ENCODE measurements around the gene SPTBN1.

The SPTBN1 gene

GRCh38 chr2:54624591-54625071 is 168.5 kb downstream of the SPTBN1 start:
- in situ Hi-C loops (cut with MboI; ENCODE audit: low sequenced_read_pairs) = no loop called here

GRCh38 chr2:54626131-54626530 is 170.0 kb downstream of the SPTBN1 start:
- in situ Hi-C loops (cut with MboI; ENCODE audit: low sequenced_read_pairs) = no loop called here

- in situ Hi-C loops (cut with MboI; ENCODE audit: low sequenced_read_pairs) = no loop called here
Observed at GRCh38 chr2:54626884-54627283, 170.8 kb downstream of the SPTBN1 start.

- in situ Hi-C loops (cut with MboI; ENCODE audit: low sequenced_read_pairs) = no loop called here
Observed at GRCh38 chr2:54627973-54628372, 171.8 kb downstream of the SPTBN1 start.

- in situ Hi-C loops (cut with MboI; ENCODE audit: low sequenced_read_pairs) = no loop called here
Observed at GRCh38 chr2:54628418-54628817, 172.3 kb downstream of the SPTBN1 start.

GRCh38 chr2:54628957-54629356 is 172.8 kb downstream of the SPTBN1 start:
- in situ Hi-C loops (cut with MboI; ENCODE audit: low sequenced_read_pairs) = no loop called here

- in situ Hi-C loops (cut with MboI; ENCODE audit: low sequenced_read_pairs) = no loop called here
Observed at GRCh38 chr2:54629390-54629789, 173.3 kb downstream of the SPTBN1 start.

GRCh38 chr2:54629914-54630857 is 174.1 kb downstream of the SPTBN1 start:
- in situ Hi-C loops (cut with MboI; ENCODE audit: low sequenced_read_pairs) = no loop called here

GRCh38 chr2:54630858-54631497 is 174.9 kb downstream of the SPTBN1 start:
- in situ Hi-C loops (cut with MboI; ENCODE audit: low sequenced_read_pairs) = no loop called here

- in situ Hi-C loops (cut with MboI; ENCODE audit: low sequenced_read_pairs) = no loop called here
Observed at GRCh38 chr2:54631755-54632154, 175.6 kb downstream of the SPTBN1 start.

GRCh38 chr2:54632733-54633692 is 176.9 kb downstream of the SPTBN1 start:
- in situ Hi-C loops (cut with MboI; ENCODE audit: low sequenced_read_pairs) = no loop called here

- in situ Hi-C loops (cut with MboI; ENCODE audit: low sequenced_read_pairs) = no loop called here
Observed at GRCh38 chr2:54634021-54634420, 177.9 kb downstream of the SPTBN1 start.

- in situ Hi-C loops (cut with MboI; ENCODE audit: low sequenced_read_pairs) = no loop called here
Observed at GRCh38 chr2:54634564-54635511, 178.7 kb downstream of the SPTBN1 start.

- in situ Hi-C loops (cut with MboI; ENCODE audit: low sequenced_read_pairs) = no loop called here
Observed at GRCh38 chr2:54635554-54636152, 179.5 kb downstream of the SPTBN1 start.

- in situ Hi-C loops (cut with MboI; ENCODE audit: low sequenced_read_pairs) = no loop called here
Observed at GRCh38 chr2:54636415-54637139, 180.4 kb downstream of the SPTBN1 start.

- in situ Hi-C loops (cut with MboI; ENCODE audit: low sequenced_read_pairs) = no loop called here
Observed at GRCh38 chr2:54638103-54638502, 182.0 kb downstream of the SPTBN1 start.

- in situ Hi-C loops (cut with MboI; ENCODE audit: low sequenced_read_pairs) = no loop called here
Observed at GRCh38 chr2:54638774-54639187, 182.7 kb downstream of the SPTBN1 start.

GRCh38 chr2:54639609-54640008 is 183.5 kb downstream of the SPTBN1 start:
- in situ Hi-C loops (cut with MboI; ENCODE audit: low sequenced_read_pairs) = no loop called here
